ENCODE data around the gene CTSS. TPM values are rescaled to one million over a fixed set of nuclear protein-coding genes. Genes with fewer than 3 reads are reported as not detected.

CTSS gene
- total RNA-seq, 1 donor from 2014 or later = 0.81 TPM

GRCh38 chr1:150753416-150753815, 12.2 kb downstream of the CTSS start:
- Mint-ChIP-seq H3K27me3 (ENCODE audit: unreplicated experiment) (peaks cover 2% of the 10 kb centered on the region), H3K27ac (ENCODE audit: unreplicated experiment) (no peak overlapping the region), H3K4me1 (ENCODE audit: low read depth, unreplicated experiment) (no peaks in the 10 kb centered on the region), H3K36me3 (ENCODE audit: unreplicated experiment) (no peaks in the 10 kb centered on the region), H3K4me3 (ENCODE audit: unreplicated experiment) (no peak overlapping the region), H3K9me3 (ENCODE audit: unreplicated experiment) (peaks cover 2% of the 10 kb centered on the region)
- no peak for TF ChIP-seq CTCF (IDR thresholded peaks at IDR 0.05; ENCODE audit: partially characterized antibody, unreplicated experiment)
- no peak for DNase-seq

- no peaks in the 10 kb centered on the region for H3K4me1 Mint-ChIP-seq (ENCODE audit: low read depth, unreplicated experiment)
- DNase-seq = no peak
- no peaks in the 10 kb centered on the region for H3K27me3 Mint-ChIP-seq (ENCODE audit: unreplicated experiment)
- H3K9me3 Mint-ChIP-seq (ENCODE audit: unreplicated experiment) = peaks cover 2% of the 10 kb centered on the region
- H3K27ac Mint-ChIP-seq (ENCODE audit: unreplicated experiment) = no peak overlapping the region
- no peaks in the 10 kb centered on the region for H3K36me3 Mint-ChIP-seq (ENCODE audit: unreplicated experiment)
- no peak overlapping the region for H3K4me3 Mint-ChIP-seq (ENCODE audit: unreplicated experiment)
- TF ChIP-seq CTCF (IDR thresholded peaks at IDR 0.05; ENCODE audit: partially characterized antibody, unreplicated experiment) = no peak
Measured at GRCh38 chr1:150751443-150751842, 14.1 kb downstream of the CTSS start.

- no peaks in the 10 kb centered on the region for H3K4me1 Mint-ChIP-seq (ENCODE audit: low read depth, unreplicated experiment)
- DNase-seq = no peak
- no peak overlapping the region for H3K27ac Mint-ChIP-seq (ENCODE audit: unreplicated experiment)
Measured at GRCh38 chr1:150749720-150750311, 15.8 kb downstream of the CTSS start.

GRCh38 chr1:150748878-150749719, 16.5 kb downstream of the CTSS start:
- no peaks in the 10 kb centered on the region for H3K36me3 Mint-ChIP-seq (ENCODE audit: unreplicated experiment)
- no peak overlapping the region for H3K4me3 Mint-ChIP-seq (ENCODE audit: unreplicated experiment)
- TF ChIP-seq CTCF (IDR thresholded peaks at IDR 0.05; ENCODE audit: partially characterized antibody, unreplicated experiment) = no peak
- H3K27ac Mint-ChIP-seq (ENCODE audit: unreplicated experiment) = no peak overlapping the region
- H3K27me3 Mint-ChIP-seq (ENCODE audit: unreplicated experiment) = no peaks in the 10 kb centered on the region
- peaks cover 2% of the 10 kb centered on the region for H3K9me3 Mint-ChIP-seq (ENCODE audit: unreplicated experiment)
- DNase-seq = no peak
- H3K4me1 Mint-ChIP-seq (ENCODE audit: low read depth, unreplicated experiment) = no peaks in the 10 kb centered on the region

More at GRCh38 chr1:150749720-150750311, 15.8 kb downstream of the CTSS start:
- Mint-ChIP-seq H3K27me3 (ENCODE audit: unreplicated experiment) (no peaks in the 10 kb centered on the region), H3K9me3 (ENCODE audit: unreplicated experiment) (peaks cover 2% of the 10 kb centered on the region), H3K4me3 (ENCODE audit: unreplicated experiment) (no peak overlapping the region), H3K36me3 (ENCODE audit: unreplicated experiment) (no peaks in the 10 kb centered on the region)
- no peak for TF ChIP-seq CTCF (IDR thresholded peaks at IDR 0.05; ENCODE audit: partially characterized antibody, unreplicated experiment)

All from glutamatergic neuron (in vitro differentiated cells).